ENCODE data around the gene KLHL25. TPM values are rescaled to one million over a fixed set of nuclear protein-coding genes. Genes with fewer than 3 reads are reported as not detected.

KLHL25 gene
- total and polyA plus RNA-seq, 2 of the 8 experiments (the other 6 are each of a cell fraction or from before 2014, with no cell fraction given): 16.5 to 22.0 TPM

DNA sequence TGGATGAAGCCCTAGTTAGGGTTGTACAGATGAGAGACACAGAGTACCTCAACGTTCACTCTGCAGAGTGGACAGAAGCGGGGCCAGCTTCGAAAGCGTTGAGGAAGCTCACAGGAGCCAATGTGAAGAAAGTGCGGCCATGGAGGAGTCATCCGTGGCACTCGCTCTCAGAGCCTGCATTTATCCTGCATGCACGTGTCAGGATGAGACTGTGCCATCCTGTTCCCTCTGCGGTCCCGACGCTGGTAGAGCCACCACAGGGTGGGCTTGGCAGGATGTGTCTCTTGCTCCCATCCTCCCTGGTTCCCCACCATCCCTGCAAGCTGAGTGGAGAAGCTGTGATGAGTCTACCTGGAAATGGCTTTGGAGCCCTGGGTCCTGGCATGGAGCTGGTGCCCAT, 39.3 kb downstream of the KLHL25 start (continued):
- TF ChIP-seq MAFK (IDR thresholded peaks at IDR 0.05; ENCODE audit: low read depth, low read length) (no peak), MAX (IDR thresholded peaks at IDR 0.05) (no peak), CHD1 (IDR thresholded peaks at IDR 0.05; ENCODE audit: low read depth, low read length) (no peak), SP4 (IDR thresholded peaks at IDR 0.05; ENCODE audit: low read length) (no peak)
